Ishikawa (cell line): ENCODE measurements around the gene RAB44.

Experiments
- CEBPB ChIP-seq: IDR thresholded peaks from 2 replicates; pipeline ENCODE4 v1.6.1; 2012
- CREB1 ChIP-seq: IDR thresholded peaks from 2 replicates; pipeline ENCODE4 v1.6.1; 2012; ENCODE audit warnings: low read depth
- EGR1 ChIP-seq: IDR thresholded peaks from 2 replicates; pipeline ENCODE4 v1.6.1; 2012
- EP300 ChIP-seq: IDR thresholded peaks from 2 replicates; pipeline ENCODE4 v1.6.1; 2012; ENCODE audit warnings: borderline replicate concordance
- FOXM1 ChIP-seq: IDR thresholded peaks from 2 replicates; pipeline ENCODE4 v1.6.1; 2012; ENCODE audit warnings: low read depth, borderline replicate concordance
- NFIC ChIP-seq: IDR thresholded peaks from 2 replicates; pipeline ENCODE4 v1.6.1; 2012
- RAD21 ChIP-seq: IDR thresholded peaks from 2 replicates; pipeline ENCODE4 v1.6.1; 2012; ENCODE audit warnings: low read depth
- TAF1 ChIP-seq: IDR thresholded peaks from 2 replicates; pipeline ENCODE4 v1.6.1; 2012; ENCODE audit warnings: low read depth, mild to moderate bottlenecking
- TCF12 ChIP-seq: IDR thresholded peaks from 2 replicates; pipeline ENCODE4 v1.6.1; 2012; ENCODE audit warnings: low read depth
- TEAD4 ChIP-seq: IDR thresholded peaks from 2 replicates; pipeline ENCODE4 v1.6.1; 2012
- USF1 ChIP-seq: IDR thresholded peaks from 2 replicates; pipeline ENCODE4 v1.6.1; 2012
- YY1 ChIP-seq: IDR thresholded peaks from 2 replicates; pipeline ENCODE4 v1.6.1; 2012; ENCODE audit warnings: low read depth
- ZBTB7A ChIP-seq: IDR thresholded peaks from 2 replicates; pipeline ENCODE4 v1.6.1; 2012; ENCODE audit warnings: low read depth
- TF ChIP-seq, protein P1 (sequence below): IDR thresholded peaks from 2 replicates; pipeline ENCODE4 v1.6.1; 2012
- TF ChIP-seq, protein P2 (sequence below): IDR thresholded peaks from 2 replicates; pipeline ENCODE4 v1.6.1; 2012; ENCODE audit warnings: low read depth, mild to moderate bottlenecking

RAB44 gene

GRCh38 chr6:36765190-36765589 lies 67.6 kb downstream of the RAB44 start:
- TF ChIP-seq EP300 (no peak), TCF12 (no peak)
- TF ChIP-seq, protein P1, sequence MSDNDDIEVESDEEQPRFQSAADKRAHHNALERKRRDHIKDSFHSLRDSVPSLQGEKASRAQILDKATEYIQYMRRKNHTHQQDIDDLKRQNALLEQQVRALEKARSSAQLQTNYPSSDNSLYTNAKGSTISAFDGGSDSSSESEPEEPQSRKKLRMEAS = no peak
- TF ChIP-seq, protein P2, sequence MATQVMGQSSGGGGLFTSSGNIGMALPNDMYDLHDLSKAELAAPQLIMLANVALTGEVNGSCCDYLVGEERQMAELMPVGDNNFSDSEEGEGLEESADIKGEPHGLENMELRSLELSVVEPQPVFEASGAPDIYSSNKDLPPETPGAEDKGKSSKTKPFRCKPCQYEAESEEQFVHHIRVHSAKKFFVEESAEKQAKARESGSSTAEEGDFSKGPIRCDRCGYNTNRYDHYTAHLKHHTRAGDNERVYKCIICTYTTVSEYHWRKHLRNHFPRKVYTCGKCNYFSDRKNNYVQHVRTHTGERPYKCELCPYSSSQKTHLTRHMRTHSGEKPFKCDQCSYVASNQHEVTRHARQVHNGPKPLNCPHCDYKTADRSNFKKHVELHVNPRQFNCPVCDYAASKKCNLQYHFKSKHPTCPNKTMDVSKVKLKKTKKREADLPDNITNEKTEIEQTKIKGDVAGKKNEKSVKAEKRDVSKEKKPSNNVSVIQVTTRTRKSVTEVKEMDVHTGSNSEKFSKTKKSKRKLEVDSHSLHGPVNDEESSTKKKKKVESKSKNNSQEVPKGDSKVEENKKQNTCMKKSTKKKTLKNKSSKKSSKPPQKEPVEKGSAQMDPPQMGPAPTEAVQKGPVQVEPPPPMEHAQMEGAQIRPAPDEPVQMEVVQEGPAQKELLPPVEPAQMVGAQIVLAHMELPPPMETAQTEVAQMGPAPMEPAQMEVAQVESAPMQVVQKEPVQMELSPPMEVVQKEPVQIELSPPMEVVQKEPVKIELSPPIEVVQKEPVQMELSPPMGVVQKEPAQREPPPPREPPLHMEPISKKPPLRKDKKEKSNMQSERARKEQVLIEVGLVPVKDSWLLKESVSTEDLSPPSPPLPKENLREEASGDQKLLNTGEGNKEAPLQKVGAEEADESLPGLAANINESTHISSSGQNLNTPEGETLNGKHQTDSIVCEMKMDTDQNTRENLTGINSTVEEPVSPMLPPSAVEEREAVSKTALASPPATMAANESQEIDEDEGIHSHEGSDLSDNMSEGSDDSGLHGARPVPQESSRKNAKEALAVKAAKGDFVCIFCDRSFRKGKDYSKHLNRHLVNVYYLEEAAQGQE = no peak

DNA sequence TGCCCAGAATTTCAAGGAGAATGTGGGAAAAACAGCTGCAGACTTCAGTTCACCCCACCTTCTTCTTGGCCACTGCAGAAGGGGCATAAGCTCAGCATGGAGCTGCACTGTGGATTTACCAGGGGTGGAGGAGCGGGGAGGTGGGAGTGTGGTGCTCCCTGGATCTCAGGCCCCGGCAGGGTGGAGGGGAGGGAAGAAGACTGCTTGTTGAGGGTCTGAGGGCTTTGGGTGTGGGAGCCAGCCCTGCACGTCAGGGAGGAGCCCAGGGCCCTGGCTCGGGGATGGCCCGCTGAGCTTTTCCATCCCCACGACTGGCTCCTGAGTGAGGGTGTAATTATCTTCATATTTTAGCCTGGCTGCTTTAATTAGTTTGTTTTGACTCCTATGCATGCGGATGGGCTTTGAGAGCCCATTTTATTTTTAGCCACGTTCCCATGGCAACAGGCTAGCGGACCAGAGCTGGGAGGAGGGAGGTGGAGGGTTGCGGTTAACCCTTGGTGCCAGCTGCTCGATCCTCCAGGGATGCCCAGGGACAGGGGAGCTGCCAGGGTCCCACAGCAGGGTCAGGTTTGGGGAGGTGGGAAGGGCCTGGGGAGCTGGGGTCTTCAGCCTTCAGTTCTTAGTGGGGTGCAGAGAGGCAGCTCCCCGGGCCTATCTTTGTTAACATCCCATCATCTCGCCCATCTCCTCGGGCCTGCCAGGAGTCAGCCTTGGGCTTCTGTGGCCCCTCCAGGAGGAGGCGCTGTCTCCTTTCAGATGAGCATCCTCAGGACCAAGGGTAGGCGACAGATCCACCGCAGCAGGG lies 68.2 kb downstream of the RAB44 start:
- TF ChIP-seq ZBTB7A (no peak), RAD21 (peak; percentile 98)

- TF ChIP-seq NFIC = no peak
- no peak for TF ChIP-seq CREB1
- TF ChIP-seq TEAD4 = no peak
- TF ChIP-seq TAF1 = no peak
- TF ChIP-seq ZBTB7A = no peak
- TF ChIP-seq, protein P2 = no peak
- no peak for TF ChIP-seq TCF12
These were observed 68.8 kb downstream of the RAB44 start for GRCh38 chr6:36766399-36766945.

- TF ChIP-seq FOXM1 (no peak), TCF12 (no peak), USF1 (no peak), CREB1 (no peak), CEBPB (no peak), RAD21 (no peak), TAF1 (no peak), EGR1 (no peak), YY1 (no peak), EP300 (no peak), ZBTB7A (no peak), TEAD4 (no peak), NFIC (no peak)
- TF ChIP-seq, protein P1 = no peak
- TF ChIP-seq, protein P2 = no peak
These were observed 71.6 kb downstream of the RAB44 start for GRCh38 chr6:36769183-36769675.

DNA sequence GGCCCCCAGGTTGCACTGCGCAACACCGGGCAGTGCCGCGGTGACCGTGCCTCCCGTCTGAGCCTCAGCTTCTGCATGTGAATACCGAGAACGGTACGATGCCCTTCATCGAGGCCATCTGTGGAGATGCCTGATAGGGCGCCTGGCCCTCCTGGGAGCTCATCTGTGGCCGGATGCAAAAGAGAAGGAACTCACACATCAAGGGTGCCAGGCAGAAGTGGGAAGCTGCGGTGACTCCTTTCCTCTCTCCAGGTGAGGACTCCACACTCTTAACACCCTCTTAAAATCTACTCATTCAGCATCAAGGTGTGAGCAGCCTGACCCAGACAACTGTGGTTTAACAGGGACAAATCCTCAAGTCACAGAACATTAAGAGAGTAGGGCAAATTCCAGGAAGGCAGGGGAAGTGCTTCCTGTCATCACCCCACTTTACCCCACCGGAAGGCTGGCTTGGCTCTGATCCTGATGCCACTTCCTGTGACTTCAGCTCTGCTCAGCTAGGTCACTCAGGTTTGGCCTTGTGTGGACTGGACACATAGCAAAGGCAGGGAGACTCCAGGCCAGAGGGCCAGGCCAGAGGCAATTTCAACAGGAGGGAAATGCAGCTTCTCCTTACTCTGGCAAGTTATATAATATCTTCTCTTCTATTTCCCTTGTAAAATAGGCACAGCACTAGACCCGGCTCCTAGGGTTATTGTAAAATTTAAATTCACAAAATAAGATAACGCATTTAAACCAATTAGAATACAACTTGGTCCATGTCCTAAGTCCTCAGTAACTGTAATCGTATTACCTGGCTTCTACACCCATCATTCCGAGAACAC lies 72.3 kb downstream of the RAB44 start:
- TF ChIP-seq TCF12 = no peak
- TF ChIP-seq NFIC = no peak
- TF ChIP-seq, protein P2 = no peak
